A204.1 (cell line): ENCODE data around the gene SRP19.
"Not testable (repeated sequence)": the region's sequence is repeated elsewhere in the genome, so short reads cannot be mapped to it uniquely, and the experiment has no call there.

Experiments
- FAIRE-seq: peaks from 2 replicates; lab custom pipeline; 2012; peaks lifted over from hg19 to GRCh38; lab: Jason Lieb, UNC

SRP19 gene

DNA sequence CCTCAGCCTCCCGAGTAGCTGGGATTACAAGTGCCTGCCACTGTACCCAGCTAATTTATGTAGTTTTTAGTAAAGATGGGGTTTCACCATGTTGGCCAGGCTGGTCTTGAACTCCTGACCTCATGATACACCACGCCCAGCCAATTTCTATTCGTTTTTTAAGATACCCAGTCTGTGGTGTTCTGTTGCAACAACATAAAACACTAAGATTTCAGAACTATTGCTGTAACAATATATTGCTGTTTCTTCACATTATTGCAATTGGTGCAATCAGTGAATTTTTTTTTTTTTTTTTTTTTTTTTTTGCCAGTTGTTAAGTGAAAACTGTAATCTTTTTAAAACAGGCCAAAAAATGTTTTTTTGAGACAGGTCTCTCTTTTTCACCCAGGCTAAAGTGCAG, 9.9 kb downstream of the SRP19 start:
- no peak for FAIRE-seq

GRCh38 chr5:112876362-112876761, 15.3 kb downstream of the SRP19 start:
- FAIRE-seq, result no peak

DNA sequence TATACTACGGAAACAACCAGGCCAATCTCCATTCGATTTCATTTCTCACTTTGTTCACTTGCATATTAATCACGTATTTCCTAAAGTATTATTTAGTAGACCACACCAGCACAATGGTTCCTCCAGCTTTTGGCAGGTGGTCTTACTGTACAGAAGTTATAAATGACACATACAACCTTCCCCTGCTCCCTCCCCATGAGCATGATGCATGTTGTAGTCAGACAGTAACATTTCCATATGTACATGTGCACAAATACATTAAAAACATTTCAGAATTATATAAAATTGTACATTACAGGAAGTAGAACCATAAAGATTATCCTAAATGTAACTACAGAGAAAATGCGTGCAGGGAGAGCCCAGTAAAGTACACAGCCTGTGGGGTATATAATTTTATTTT, 17.0 kb downstream of the SRP19 start:
- no peak for FAIRE-seq

GRCh38 chr5:112878760-112879159, 17.7 kb downstream of the SRP19 start:
- FAIRE-seq, result no peak

DNA sequence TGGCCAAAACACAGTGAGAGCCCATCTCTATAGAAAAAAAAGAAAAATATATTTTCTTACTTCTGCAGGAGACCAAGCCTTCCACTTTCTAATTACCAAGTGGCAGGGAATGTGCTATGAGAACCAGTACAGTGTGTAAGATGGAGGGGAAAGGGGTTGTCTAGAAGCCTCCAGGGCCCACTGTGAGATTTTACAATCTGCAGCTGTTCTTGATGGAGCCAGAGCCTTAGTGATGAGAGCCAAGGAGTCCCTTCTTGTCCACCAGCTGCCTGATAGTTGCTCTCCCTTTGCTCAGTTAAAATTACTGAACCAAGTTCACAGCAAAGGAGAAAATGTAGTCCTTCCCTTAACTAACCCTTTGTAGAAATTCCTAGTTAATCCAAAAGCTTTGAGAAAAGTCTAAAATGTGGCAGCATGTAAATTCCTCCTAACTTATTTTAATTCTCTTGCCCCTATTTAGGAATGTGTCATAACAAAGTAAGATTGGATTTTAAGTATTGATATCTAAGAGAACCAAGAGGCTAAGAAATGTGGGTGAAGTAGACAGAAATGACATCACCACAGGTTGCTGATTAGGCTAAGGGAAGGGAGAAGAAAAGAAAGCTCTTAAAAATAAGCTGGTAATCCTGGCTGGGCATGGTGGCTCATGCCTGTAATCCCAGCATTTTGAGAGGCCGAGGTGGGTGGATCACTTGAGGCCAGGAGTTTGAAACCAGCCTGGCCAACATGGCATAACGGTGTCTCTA, 19.3 kb downstream of the SRP19 start:
- no peak for FAIRE-seq

DNA sequence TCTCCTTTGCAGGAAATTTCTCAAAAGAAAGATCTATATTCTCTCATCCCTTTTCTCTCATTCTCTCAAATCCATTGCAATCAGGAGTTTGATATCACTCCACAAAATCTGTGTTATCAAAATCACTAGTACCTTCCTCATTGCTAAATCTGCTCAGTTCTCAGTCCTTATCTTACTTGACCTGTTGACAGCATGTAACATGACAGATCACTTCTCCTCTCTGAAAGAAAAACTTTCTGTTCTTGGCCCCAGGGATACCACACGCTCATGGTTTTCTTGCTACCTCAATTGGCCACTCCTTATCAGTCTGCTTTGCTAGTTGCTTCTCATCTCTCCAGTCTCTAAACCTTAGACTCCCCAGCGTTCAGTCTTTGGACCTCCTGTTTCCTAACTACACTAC, 22.1 kb downstream of the SRP19 start:
- FAIRE-seq, result no peak

DNA sequence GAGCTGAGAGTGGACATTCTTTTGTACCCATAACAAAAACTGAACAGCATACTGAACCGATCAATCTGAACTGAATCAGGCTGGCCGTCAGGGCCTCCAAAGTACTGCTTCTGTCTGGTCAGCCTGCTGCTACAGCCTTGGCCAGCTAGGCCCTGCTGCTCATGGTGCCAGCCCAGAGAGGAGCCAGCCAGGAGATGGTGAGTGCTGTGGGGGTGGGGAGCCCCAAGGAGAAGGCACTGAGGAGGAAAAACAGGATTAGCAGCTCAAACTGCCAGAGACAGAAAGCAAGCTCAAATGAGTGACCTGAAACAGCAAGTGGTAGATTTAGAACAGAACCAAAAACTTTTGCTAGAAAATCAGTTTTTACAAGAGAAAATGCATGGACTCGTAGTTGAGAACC, 23.9 kb downstream of the SRP19 start:
- no peak for FAIRE-seq

DNA sequence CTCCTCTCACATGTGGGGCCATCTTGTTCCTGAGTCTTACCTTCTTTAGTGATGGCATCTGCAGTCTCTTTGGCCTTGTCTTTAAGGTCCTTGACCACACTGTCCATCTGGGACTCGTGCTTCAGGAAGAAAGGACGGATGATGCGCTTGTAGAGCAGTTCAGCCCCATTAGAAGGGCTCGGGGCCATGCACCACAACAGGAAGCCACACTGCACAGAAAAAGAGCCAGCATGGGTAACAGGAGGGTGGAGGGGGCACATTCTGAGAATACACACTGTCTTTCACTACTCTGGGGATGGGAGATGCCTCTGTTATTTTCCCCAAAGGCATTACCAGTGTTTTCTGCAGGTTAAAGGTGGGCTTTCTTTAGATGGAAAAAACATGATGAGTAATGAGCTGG, 25.9 kb downstream of the SRP19 start:
- FAIRE-seq, result no peak

DNA sequence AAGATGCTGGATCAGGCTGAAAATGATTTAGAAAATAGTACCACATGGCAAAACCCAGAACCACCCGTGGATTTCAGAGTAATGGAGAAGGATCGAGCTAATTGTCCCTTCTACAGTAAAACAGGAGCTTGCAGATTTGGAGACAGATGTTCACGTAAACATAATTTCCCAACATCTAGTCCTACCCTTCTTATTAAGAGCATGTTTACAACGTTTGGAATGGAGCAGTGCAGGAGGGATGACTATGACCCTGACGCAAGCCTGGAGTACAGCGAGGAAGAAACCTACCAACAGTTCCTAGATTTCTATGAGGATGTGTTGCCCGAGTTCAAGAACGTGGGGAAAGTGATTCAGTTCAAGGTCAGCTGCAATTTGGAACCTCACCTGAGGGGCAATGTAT, 31.0 kb downstream of the SRP19 start:
- FAIRE-seq, result not testable (repeated sequence)

GRCh38 chr5:112892776-112893175, 31.7 kb downstream of the SRP19 start:
- no peak for FAIRE-seq

DNA sequence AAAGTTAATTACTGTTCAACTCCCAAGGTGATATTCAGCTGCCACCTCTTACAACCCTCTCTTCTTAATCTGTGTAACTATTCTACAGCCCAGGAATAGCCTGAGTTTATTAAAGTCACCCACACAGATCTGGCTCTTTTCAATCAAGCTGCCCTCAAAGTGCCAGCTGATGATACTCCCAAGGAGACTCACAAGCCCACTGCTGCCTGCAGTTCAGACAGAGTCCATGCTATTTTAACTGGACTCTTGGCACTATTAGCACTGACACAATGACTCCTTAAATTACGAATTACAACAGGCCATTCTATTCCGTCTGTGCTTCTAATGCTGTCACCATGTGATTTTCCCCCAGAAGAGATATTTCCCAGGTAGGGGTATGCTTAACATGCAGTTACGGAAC, 34.6 kb downstream of the SRP19 start:
- FAIRE-seq, result no peak

DNA sequence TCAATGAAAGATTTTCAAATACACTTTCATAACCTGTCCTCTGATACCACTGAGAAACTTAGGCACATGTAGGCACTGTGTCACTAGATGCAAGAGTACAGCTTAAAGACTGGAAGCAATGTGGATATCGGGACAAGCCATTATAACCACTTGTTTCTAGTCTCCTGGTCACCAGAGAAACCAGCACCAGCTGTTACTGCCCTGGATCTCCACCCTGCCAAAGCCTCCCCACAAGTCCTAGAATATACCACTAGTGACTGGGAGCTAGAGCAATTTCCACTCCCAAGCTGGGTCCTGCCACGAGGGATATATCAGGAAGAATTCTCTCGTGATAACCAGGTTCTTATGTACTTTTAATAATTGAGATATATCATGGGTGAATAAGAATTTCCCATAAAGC, 41.5 kb downstream of the SRP19 start:
- no peak for FAIRE-seq

DNA sequence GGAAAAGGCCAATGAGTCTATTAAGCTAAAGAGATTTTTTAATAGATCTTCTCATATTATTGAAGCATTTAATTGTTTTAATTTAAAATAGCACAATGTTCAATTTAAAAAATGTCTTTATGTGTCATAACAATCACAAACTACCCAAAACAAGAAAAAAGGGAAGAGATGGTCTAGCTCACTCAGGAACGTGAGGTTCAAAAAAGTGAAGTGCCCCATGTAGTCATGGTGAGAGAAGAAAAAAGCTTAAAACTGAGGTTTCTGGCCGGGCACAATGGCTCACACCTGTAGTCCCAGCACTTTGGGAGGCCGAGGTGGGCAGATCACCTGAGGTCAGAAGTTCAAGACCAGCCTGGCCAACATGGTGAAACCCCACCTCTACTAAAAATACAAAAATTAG, 43.9 kb downstream of the SRP19 start:
- not testable (repeated sequence) for FAIRE-seq

GRCh38 chr5:112906637-112907036, 45.5 kb downstream of the SRP19 start:
- FAIRE-seq, result no peak

- no peak for FAIRE-seq
Observed at GRCh38 chr5:112907166-112907631, 46.1 kb downstream of the SRP19 start.

- no peak for FAIRE-seq
Observed at GRCh38 chr5:112908854-112909253, 47.8 kb downstream of the SRP19 start.

GRCh38 chr5:112910529-112910928, 49.4 kb downstream of the SRP19 start:
- FAIRE-seq, result no peak

- FAIRE-seq, result no peak
Observed at GRCh38 chr5:112914584-112914983, 53.5 kb downstream of the SRP19 start.

- no peak for FAIRE-seq
Observed at GRCh38 chr5:112915831-112916230, 54.7 kb downstream of the SRP19 start.

DNA sequence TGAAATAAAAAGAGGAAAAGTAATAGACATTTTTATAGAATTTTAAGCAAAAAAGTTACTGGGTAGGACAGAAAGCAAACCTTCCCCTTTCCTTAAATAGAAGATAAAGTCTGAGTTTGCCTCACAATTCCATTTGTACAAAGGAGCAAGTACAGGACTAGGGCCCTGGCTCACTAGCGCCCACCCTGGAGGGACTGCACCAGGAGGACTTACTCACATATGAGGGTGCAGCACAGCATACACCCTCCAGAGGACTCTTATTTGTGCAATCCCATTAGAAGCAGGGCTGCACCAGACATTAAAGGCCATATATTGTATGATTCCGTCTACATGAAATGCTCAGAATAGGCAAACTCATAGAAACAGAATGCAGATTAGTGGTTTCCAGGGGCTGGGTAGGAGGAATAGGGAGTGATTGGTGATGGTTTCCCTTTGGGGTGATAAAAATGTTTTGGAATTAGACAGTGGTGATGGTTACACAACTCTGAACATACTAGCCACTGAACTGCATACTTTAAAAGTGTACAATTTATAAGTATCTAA, 56.4 kb downstream of the SRP19 start:
- no peak for FAIRE-seq

- FAIRE-seq, result no peak
Observed at GRCh38 chr5:112918136-112918535, 57.0 kb downstream of the SRP19 start.

GRCh38 chr5:112918679-112919078, 57.6 kb downstream of the SRP19 start:
- no peak for FAIRE-seq
